Natural killer cell treated with Interleukin-12 subunit alpha and Interleukin-12 subunit beta and Interleukin-15 and Interleukin-18, amount 100 ng/mL, for 72 hours (primary cell): ENCODE data around the gene RFK. TPM values are rescaled to one million over a fixed set of nuclear protein-coding genes. Genes with fewer than 3 reads are reported as not detected.
"Not testable (repeated sequence)": the region's sequence is repeated elsewhere in the genome, so short reads cannot be mapped to it uniquely, and the experiment has no call there.

Source experiments
- ATAC-seq, 2 donors: fragments of 150-1000 bp; cut with Tn5 transposase in 1 of 2; sonication (Bioruptor Pico), chemical (Tn5 transposase) in 1 of 2; 2 replicates each; pipeline ENCODE4 v1.10.0; 2021
- DNase-seq: peaks from one replicate; pipeline ENCODE4 v3.0.0; 2022; ENCODE audit warnings: low spot score
- H3K27ac Mint-ChIP-seq, 2 donors: 1 replicate in 1 of 2; 2 replicates in 1 of 2; pipeline ENCODE4 v1.8.0; 2022; ENCODE audit warnings: mixed read lengths in 2 of 2, mild to moderate bottlenecking in 1 of 2, moderate library complexity in 1 of 2
- H3K27me3 Mint-ChIP-seq, 2 donors: 1 replicate in 1 of 2; 2 replicates in 1 of 2; pipeline ENCODE4 v1.8.0; 2022; ENCODE audit warnings: mixed read lengths in 2 of 2
- H3K36me3 Mint-ChIP-seq: one replicate; pipeline ENCODE4 v1.8.0; 2022; ENCODE audit warnings: mixed read lengths
- H3K4me1 Mint-ChIP-seq, 2 donors: 1 replicate in 1 of 2; 2 replicates in 1 of 2; pipeline ENCODE4 v1.8.0; 2022; ENCODE audit warnings: low read depth in 2 of 2, mixed read lengths in 2 of 2, mild to moderate bottlenecking in 1 of 2
- H3K4me3 Mint-ChIP-seq: one replicate; pipeline ENCODE4 v1.8.0; 2022; ENCODE audit warnings: mixed read lengths
- H3K9me3 Mint-ChIP-seq: 2 replicates; pipeline ENCODE4 v1.8.0; 2022; ENCODE audit warnings: mixed read lengths
- total RNA-seq, 2 donors: library from RNA; stranded (reverse); gene quantifications; one replicate each; pipeline ENCODE4 v1.2.3, GENCODE V29; 2022

Gene RFK
- total RNA-seq, 2 donors from 2014 or later: 9.2 to 11.9 TPM

- H3K27ac Mint-ChIP-seq: no peak overlapping the region
- H3K36me3 Mint-ChIP-seq: no peaks in the 10 kb centered on the region
- H3K27me3 Mint-ChIP-seq: no peaks in the 10 kb centered on the region
- H3K4me1 Mint-ChIP-seq: no peaks in the 10 kb centered on the region
- H3K4me3 Mint-ChIP-seq: no peak overlapping the region
- DNase-seq (no peak), ATAC-seq (no peak)
- no peaks in the 10 kb centered on the region for H3K9me3 Mint-ChIP-seq
These were observed 20.9 kb downstream of the RFK start for GRCh38 chr9:76373173-76373783.

DNA sequence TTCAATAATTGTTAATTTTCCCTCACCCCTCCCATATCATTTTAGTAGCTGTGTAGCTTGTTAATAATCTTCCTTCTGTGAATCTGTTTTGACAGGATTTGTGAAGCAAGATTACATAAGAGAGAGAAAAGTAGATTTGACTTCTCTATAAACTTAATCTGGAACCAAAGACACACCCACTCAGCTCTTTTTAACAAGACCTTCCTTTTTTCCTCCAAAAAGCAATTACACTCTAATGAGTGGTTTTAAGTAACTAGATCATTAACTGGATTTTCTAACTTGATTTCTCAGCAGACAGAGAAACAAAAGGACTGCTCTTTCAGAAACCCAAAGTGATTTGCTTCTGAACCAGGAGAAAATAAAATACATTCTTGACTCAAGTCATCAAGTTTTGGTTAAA lies 21.9 kb downstream of the RFK start:
- Mint-ChIP-seq H3K27me3 (no peaks in the 10 kb centered on the region), H3K4me3 (no peak overlapping the region), H3K4me1 (no peaks in the 10 kb centered on the region), H3K36me3 (no peaks in the 10 kb centered on the region), H3K9me3 (no peaks in the 10 kb centered on the region), H3K27ac (no peak overlapping the region)
- ATAC-seq: no peak
- no peak for DNase-seq

- H3K36me3 Mint-ChIP-seq: no peaks in the 10 kb centered on the region
- H3K4me1 Mint-ChIP-seq: no peaks in the 10 kb centered on the region
- H3K27me3 Mint-ChIP-seq: no peaks in the 10 kb centered on the region
- no peak overlapping the region for H3K4me3 Mint-ChIP-seq
- H3K27ac Mint-ChIP-seq: no peak overlapping the region
- DNase-seq: no peak
- no peaks in the 10 kb centered on the region for H3K9me3 Mint-ChIP-seq
- no peak for ATAC-seq
These were observed 22.3 kb downstream of the RFK start for GRCh38 chr9:76371901-76372300.

- no peaks in the 10 kb centered on the region for H3K27me3 Mint-ChIP-seq
- DNase-seq: no peak
- H3K27ac Mint-ChIP-seq: no peak overlapping the region
- ATAC-seq: no peak
- H3K4me3 Mint-ChIP-seq: no peak overlapping the region
- H3K36me3 Mint-ChIP-seq: no peaks in the 10 kb centered on the region
- H3K9me3 Mint-ChIP-seq: no peaks in the 10 kb centered on the region
- no peaks in the 10 kb centered on the region for H3K4me1 Mint-ChIP-seq
These were observed 23.7 kb downstream of the RFK start for GRCh38 chr9:76370396-76371023.

DNA sequence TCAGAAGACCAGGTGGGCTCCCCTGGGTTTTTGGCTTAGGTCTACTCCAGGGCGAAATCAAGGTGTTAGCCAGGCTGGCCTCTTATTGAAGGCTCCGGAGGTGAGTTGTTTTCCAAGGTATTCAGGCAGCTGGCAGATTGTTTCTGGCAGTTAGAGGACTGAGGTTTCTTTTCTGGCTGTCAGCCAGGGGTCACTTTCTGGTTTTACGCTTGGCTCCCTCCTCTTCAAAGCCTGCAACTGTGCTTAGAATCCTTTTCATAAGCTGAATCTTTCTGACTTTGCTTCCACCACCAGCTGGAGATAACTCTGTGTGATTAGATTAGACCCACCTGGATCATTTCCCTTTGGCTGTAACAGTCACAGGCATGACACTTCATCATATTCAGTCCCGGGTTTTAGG lies 24.6 kb downstream of the RFK start:
- ATAC-seq: no peak
- no peaks in the 10 kb centered on the region for H3K9me3 Mint-ChIP-seq
- H3K4me1 Mint-ChIP-seq: no peaks in the 10 kb centered on the region
- peaks cover 3% of the 10 kb centered on the region in 2 donors for H3K27me3 Mint-ChIP-seq
- H3K4me3 Mint-ChIP-seq: no peak overlapping the region
- no peaks in the 10 kb centered on the region for H3K36me3 Mint-ChIP-seq
- H3K27ac Mint-ChIP-seq: no peak overlapping the region
- DNase-seq: no peak

- Mint-ChIP-seq H3K9me3 (no peaks in the 10 kb centered on the region), H3K4me1 (no peaks in the 10 kb centered on the region), H3K27me3 (peaks cover 3 to 23% of the 10 kb centered on the region in 2 donors), H3K27ac (no peak overlapping the region), H3K4me3 (no peak overlapping the region), H3K36me3 (no peaks in the 10 kb centered on the region)
- DNase-seq: no peak
- no peak for ATAC-seq
These were observed 28.0 kb downstream of the RFK start for GRCh38 chr9:76366275-76366674.

GRCh38 chr9:76365028-76365427 lies 29.2 kb downstream of the RFK start:
- DNase-seq (no peak), ATAC-seq (no peak)
- no peak overlapping the region for H3K4me3 Mint-ChIP-seq
- no peak overlapping the region for H3K27ac Mint-ChIP-seq
- no peaks in the 10 kb centered on the region for H3K9me3 Mint-ChIP-seq
- H3K4me1 Mint-ChIP-seq: no peaks in the 10 kb centered on the region
- H3K36me3 Mint-ChIP-seq: no peaks in the 10 kb centered on the region
- peaks cover 3 to 23% of the 10 kb centered on the region in 2 donors for H3K27me3 Mint-ChIP-seq

GRCh38 chr9:76363032-76363395 lies 31.2 kb downstream of the RFK start:
- Mint-ChIP-seq H3K27me3 (peaks cover 3 to 23% of the 10 kb centered on the region in 2 donors), H3K36me3 (no peaks in the 10 kb centered on the region), H3K4me3 (no peak overlapping the region), H3K27ac (no peak overlapping the region), H3K9me3 (no peaks in the 10 kb centered on the region), H3K4me1 (no peaks in the 10 kb centered on the region)
- DNase-seq (no peak), ATAC-seq (no peak)

GRCh38 chr9:76362332-76363031 lies 31.7 kb downstream of the RFK start:
- H3K36me3 Mint-ChIP-seq, H3K4me1 Mint-ChIP-seq, ATAC-seq, H3K4me3 Mint-ChIP-seq, H3K9me3 Mint-ChIP-seq, DNase-seq, H3K27ac Mint-ChIP-seq: not testable (repeated sequence)
- peaks cover 5 to 23% of the 10 kb centered on the region in 2 donors for H3K27me3 Mint-ChIP-seq

DNA sequence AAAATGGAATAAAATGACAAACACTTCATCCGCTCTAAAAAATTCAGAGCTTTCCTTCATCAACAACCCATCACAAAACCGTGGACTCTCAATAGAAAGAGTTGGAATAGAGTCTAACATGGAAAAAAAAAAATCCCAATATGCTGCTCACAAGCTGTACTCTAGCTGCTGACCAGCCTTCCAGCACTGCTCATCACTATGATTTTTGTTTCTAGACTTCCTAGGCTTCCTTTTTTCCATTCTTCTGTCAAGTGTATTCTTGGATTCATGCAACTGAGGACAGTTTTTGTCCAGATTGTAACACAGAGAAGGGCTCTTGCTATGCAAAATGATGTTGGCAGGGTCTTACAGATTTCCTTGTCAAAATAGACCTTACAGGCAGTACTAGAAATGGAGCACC lies 34.5 kb downstream of the RFK start:
- no peaks in the 10 kb centered on the region for H3K36me3 Mint-ChIP-seq
- no peak overlapping the region for H3K4me3 Mint-ChIP-seq
- no peak for ATAC-seq
- H3K27ac Mint-ChIP-seq: no peak overlapping the region
- no peaks in the 10 kb centered on the region for H3K9me3 Mint-ChIP-seq
- DNase-seq: no peak
- H3K27me3 Mint-ChIP-seq: peaks cover 6 to 22% of the 10 kb centered on the region in 2 donors
- H3K4me1 Mint-ChIP-seq: no peaks in the 10 kb centered on the region

- H3K4me1 Mint-ChIP-seq: no peaks in the 10 kb centered on the region
- H3K27me3 Mint-ChIP-seq: peaks cover 6 to 18% of the 10 kb centered on the region in 2 donors
- H3K4me3 Mint-ChIP-seq: no peak overlapping the region
These were observed 34.9 kb downstream of the RFK start for GRCh38 chr9:76359365-76359764.

GRCh38 chr9:76358628-76359280 lies 35.5 kb downstream of the RFK start:
- DNase-seq (no peak), ATAC-seq (peak in 1 of 2 donors; percentile 32)
- Mint-ChIP-seq H3K36me3 (no peaks in the 10 kb centered on the region), H3K27me3 (peaks cover 6 to 15% of the 10 kb centered on the region in 2 donors), H3K4me1 (no peaks in the 10 kb centered on the region), H3K9me3 (no peaks in the 10 kb centered on the region), H3K27ac (no peak overlapping the region), H3K4me3 (no peak overlapping the region)

More at GRCh38 chr9:76359365-76359764, 34.9 kb downstream of the RFK start:
- no peak for DNase-seq
- no peaks in the 10 kb centered on the region for H3K9me3 Mint-ChIP-seq
- H3K27ac Mint-ChIP-seq: no peak overlapping the region
- no peaks in the 10 kb centered on the region for H3K36me3 Mint-ChIP-seq
- ATAC-seq: no peak

- H3K4me3 Mint-ChIP-seq: no peak overlapping the region
- no peak overlapping the region for H3K27ac Mint-ChIP-seq
- H3K4me1 Mint-ChIP-seq: no peaks in the 10 kb centered on the region
- no peaks in the 10 kb centered on the region for H3K36me3 Mint-ChIP-seq
- H3K27me3 Mint-ChIP-seq: peaks cover 3 to 6% of the 10 kb centered on the region in 2 donors
- H3K9me3 Mint-ChIP-seq: no peaks in the 10 kb centered on the region
- ATAC-seq (no peak), DNase-seq (no peak)
These were observed 36.7 kb downstream of the RFK start for GRCh38 chr9:76357555-76357954.

GRCh38 chr9:76355886-76356285 lies 38.3 kb downstream of the RFK start:
- no peaks in the 10 kb centered on the region for H3K36me3 Mint-ChIP-seq
- no peak overlapping the region for H3K27ac Mint-ChIP-seq
- ATAC-seq (no peak), DNase-seq (no peak)
- H3K9me3 Mint-ChIP-seq: no peaks in the 10 kb centered on the region
- H3K4me1 Mint-ChIP-seq: no peaks in the 10 kb centered on the region
- H3K27me3 Mint-ChIP-seq: peaks cover 8 to 10% of the 10 kb centered on the region in 2 donors
- no peak overlapping the region for H3K4me3 Mint-ChIP-seq
